H9 (cell line): ENCODE results near the gene LDLRAD4. TPM values are rescaled to one million over a fixed set of nuclear protein-coding genes. Genes with fewer than 3 reads are reported as not detected.

Experiments
- DNase-seq: peaks from one replicate; pipeline ENCODE4 v3.0.0-alpha.2; 2017
- H2AFZ ChIP-seq: one replicate; pipeline ENCODE4 v1.6.1; 2013; ENCODE audit warnings: mild to moderate bottlenecking, low read length, control low read depth, moderate library complexity
- H2AK5ac ChIP-seq: 2 replicates; pipeline ENCODE4 v1.6.1; 2013; ENCODE audit warnings: low read length, control low read depth, mixed read lengths; ENCODE audit not compliant: insufficient read length
- H2BK120ac ChIP-seq: one replicate; pipeline ENCODE4 v1.6.1; 2013; ENCODE audit warnings: low read depth, mild to moderate bottlenecking, low read length, control low read depth, inconsistent platforms; ENCODE audit not compliant: poor library complexity, severe bottlenecking
- H2BK12ac ChIP-seq: 2 replicates; pipeline ENCODE4 v1.6.1; 2013; ENCODE audit warnings: low read length, control low read depth, mixed read lengths, low read depth; ENCODE audit not compliant: insufficient read length
- H2BK15ac ChIP-seq: 2 replicates; pipeline ENCODE4 v1.6.1; 2013; ENCODE audit warnings: low read depth, low read length, control low read depth
- H2BK20ac ChIP-seq: one replicate; pipeline ENCODE4 v1.6.1; 2013; ENCODE audit warnings: low read depth, mild to moderate bottlenecking, low read length, control low read depth, inconsistent platforms; ENCODE audit not compliant: poor library complexity, severe bottlenecking
- H2BK5ac ChIP-seq: 2 replicates; pipeline ENCODE4 v1.6.1; 2013; ENCODE audit warnings: low read length, control low read depth, mixed read lengths; ENCODE audit not compliant: insufficient read length
- H3K14ac ChIP-seq: 2 replicates; pipeline ENCODE4 v1.6.1; 2013; ENCODE audit warnings: low read length, control low read depth; ENCODE audit not compliant: insufficient read depth
- H3K18ac ChIP-seq: 2 replicates; pipeline ENCODE4 v1.6.1; 2013; ENCODE audit warnings: low read depth, mild to moderate bottlenecking, mixed read lengths, low read length, control low read depth; ENCODE audit not compliant: insufficient read length
- H3K23ac ChIP-seq: 2 replicates; pipeline ENCODE4 v1.6.1; 2013; ENCODE audit warnings: low read length, control low read depth, mixed read lengths, low read depth; ENCODE audit not compliant: insufficient read length
- H3K23me2 ChIP-seq: 2 replicates; pipeline ENCODE4 v1.6.1; 2013; ENCODE audit warnings: low read depth, mild to moderate bottlenecking, mixed read lengths, low read length, control low read depth; ENCODE audit not compliant: insufficient read length, poor library complexity, severe bottlenecking
- H3K27ac ChIP-seq: 2 replicates; pipeline ENCODE4 v1.5.1; 2013; ENCODE audit warnings: low read length, control low read depth, mixed read lengths, low read depth; ENCODE audit not compliant: insufficient read length
- H3K27me3 ChIP-seq: 2 replicates; pipeline ENCODE4 v1.6.1; 2013; ENCODE audit warnings: low read length, control low read depth, inconsistent platforms; ENCODE audit not compliant: insufficient read depth
- H3K4ac ChIP-seq: 2 replicates; pipeline ENCODE4 v1.6.1; 2013; ENCODE audit warnings: low read depth, mild to moderate bottlenecking, control low read depth, inconsistent platforms, low read length, moderate library complexity
- H3K4me1 ChIP-seq: 2 replicates; pipeline ENCODE4 v1.6.1; 2013; ENCODE audit warnings: low read length, control low read depth, inconsistent platforms; ENCODE audit not compliant: insufficient read depth
- H3K4me2 ChIP-seq: 2 replicates; pipeline ENCODE4 v1.6.1; 2013; ENCODE audit warnings: low read length, control low read depth, mixed read lengths; ENCODE audit not compliant: insufficient read length, insufficient read depth
- H3K56ac ChIP-seq: 2 replicates; pipeline ENCODE4 v1.6.1; 2013; ENCODE audit warnings: low read depth, mild to moderate bottlenecking, mixed read lengths, low read length, control low read depth; ENCODE audit not compliant: insufficient read length
- H3K79me1 ChIP-seq: 2 replicates; pipeline ENCODE4 v1.6.1; 2013; ENCODE audit warnings: low read depth, mild to moderate bottlenecking, moderate library complexity, low read length, control low read depth, inconsistent platforms; ENCODE audit not compliant: insufficient read depth, poor library complexity, severe bottlenecking
- H3K79me2 ChIP-seq: 2 replicates; pipeline ENCODE4 v1.6.1; 2013; ENCODE audit warnings: low read length, control low read depth, inconsistent platforms; ENCODE audit not compliant: insufficient read depth
- H3K9ac ChIP-seq: 2 replicates; pipeline ENCODE4 v1.6.1; 2013; ENCODE audit warnings: low read length, control low read depth, mixed read lengths; ENCODE audit not compliant: insufficient read length; ENCODE audit errors: extremely low read depth
- H3K9me3 ChIP-seq: one replicate; pipeline ENCODE4 v1.6.1; 2013; ENCODE audit warnings: low read depth, low read length, inconsistent platforms; ENCODE audit not compliant: control insufficient read depth
- H3T11ph ChIP-seq: one replicate; pipeline ENCODE4 v1.6.1; 2013; ENCODE audit warnings: mild to moderate bottlenecking, low read length, control low read depth, inconsistent platforms
- H4K20me1 ChIP-seq: one replicate; pipeline ENCODE4 v1.6.1; 2013; ENCODE audit not compliant: control insufficient read depth, insufficient read length, insufficient read depth
- H4K5ac ChIP-seq: 2 replicates; pipeline ENCODE4 v1.6.1; 2013; ENCODE audit warnings: low read depth, mild to moderate bottlenecking, mixed read lengths, low read length, control low read depth; ENCODE audit not compliant: insufficient read length
- H4K8ac ChIP-seq: replicated peaks from 2 replicates; pipeline ENCODE4 v1.6.1; 2013; ENCODE audit warnings: low read length, control low read depth, mixed read lengths, low read depth; ENCODE audit not compliant: insufficient read length
- H4K91ac ChIP-seq: 2 replicates; pipeline ENCODE4 v1.6.1; 2013; ENCODE audit warnings: low read depth, mild to moderate bottlenecking, moderate library complexity, mixed read lengths, low read length, control low read depth; ENCODE audit not compliant: insufficient read length
- H3K27ac Mint-ChIP-seq, 3 experiments: 2 replicates in 2 of 3; 3 replicates in 1 of 3; pipeline ENCODE4 v1.8.0; 2020 to 2021; ENCODE audit warnings: mixed read lengths in 3 of 3, mild to moderate bottlenecking in 1 of 3, moderate library complexity in 1 of 3
- H3K27me3 Mint-ChIP-seq: 2 replicates; pipeline ENCODE4 v1.8.0; 2021; ENCODE audit warnings: low read depth, mild to moderate bottlenecking, moderate library complexity, mixed read lengths
- H3K36me3 Mint-ChIP-seq, 3 experiments: 2 replicates in 2 of 3; 3 replicates in 1 of 3; pipeline ENCODE4 v1.8.0; 2020 to 2021; ENCODE audit warnings: low read depth in 3 of 3, mixed read lengths in 3 of 3; ENCODE audit not compliant: insufficient read depth in 1 of 3
- H3K4me1 Mint-ChIP-seq, 2 experiments: 2 replicates each; pipeline ENCODE4 v1.8.0; 2020; ENCODE audit warnings: mixed read lengths in 2 of 2
- H3K4me3 Mint-ChIP-seq, 2 experiments: 2 replicates in 1 of 2; 3 replicates in 1 of 2; pipeline ENCODE4 v1.8.0; 2020 to 2021; ENCODE audit warnings: mild to moderate bottlenecking in 2 of 2, mixed read lengths in 2 of 2, moderate library complexity in 1 of 2
- H3K9me3 Mint-ChIP-seq, 2 experiments: 2 replicates in 1 of 2; 3 replicates in 1 of 2; pipeline ENCODE4 v1.8.0; 2020; ENCODE audit warnings: mild to moderate bottlenecking in 2 of 2, mixed read lengths in 2 of 2, moderate library complexity in 1 of 2
- WGBS: extraction: QIAGEN DNeasy Blood & Tissue Kit; methylation state at CpG from one replicate; pipeline ENCODE4 v1.1.7; 2013; ENCODE audit warnings: missing lambda C conversion rate, low lambda C conversion rate, mixed read lengths; ENCODE audit not compliant: insufficient read length; ENCODE audit errors: extremely low coverage; 5-methylcytosine and 5-hydroxymethylcytosine counted together
- total RNA-seq: library from RNA; stranded (reverse); gene quantifications from 2 replicates; pipeline ENCODE4 v1.2.1, GENCODE V29; 2021
- TF ChIP-seq, protein P1 (sequence below): fragments of 200-600 bp; sonication (generic); conservative IDR thresholded peaks from 3 replicates; pipeline ENCODE4 v1.8.0; 2021; ENCODE audit warnings: antibody characterized with exemption, mild to moderate bottlenecking

The LDLRAD4 gene
- total RNA-seq, 1 experiment from 2014 or later = 3.9 TPM

GRCh38 chr18:13369353-13369752, 150.8 kb downstream of the LDLRAD4 start:
- Histone ChIP-seq H4K20me1 (no peaks in the 10 kb centered on the region), H3K27me3 (no peaks in the 10 kb centered on the region), H3K4ac (no peak overlapping the region), H3K14ac (no peak overlapping the region), H3K79me2 (no peaks in the 10 kb centered on the region), H2BK12ac (no peak overlapping the region), H3K9me3 (no peaks in the 10 kb centered on the region), H3K4me2 (no peak overlapping the region), H3K23me2 (no peaks in the 10 kb centered on the region), H3K56ac (no peak overlapping the region), H3K23ac (no peak overlapping the region), H2BK120ac (no peak overlapping the region), H3K79me1 (no peaks in the 10 kb centered on the region), H2AFZ (no peak overlapping the region), H3K4me1 (peaks cover 5% of the 10 kb centered on the region; the same call in 1 of the 2 replicates), H3K27ac (no peak overlapping the region), H3K18ac (no peak overlapping the region), H3T11ph (no peak overlapping the region), H2AK5ac (no peak overlapping the region), H2BK5ac (no peak overlapping the region), H2BK20ac (no peak overlapping the region), H3K9ac (no peak overlapping the region), H4K8ac (no peak overlapping the region), H4K91ac (no peak overlapping the region), H4K5ac (no peak overlapping the region), H2BK15ac (no peak overlapping the region)
- H3K27ac Mint-ChIP-seq = peak overlapping the region in 1 of 3 experiments; percentile 88; a peak in 1 of 7 replicates
- no peak overlapping the region for H3K4me3 Mint-ChIP-seq
- no peaks in the 10 kb centered on the region for H3K9me3 Mint-ChIP-seq
- no CpG with 5 or more reads among the region's 9 CpGs for WGBS
- no peak for DNase-seq
- TF ChIP-seq, protein P1, sequence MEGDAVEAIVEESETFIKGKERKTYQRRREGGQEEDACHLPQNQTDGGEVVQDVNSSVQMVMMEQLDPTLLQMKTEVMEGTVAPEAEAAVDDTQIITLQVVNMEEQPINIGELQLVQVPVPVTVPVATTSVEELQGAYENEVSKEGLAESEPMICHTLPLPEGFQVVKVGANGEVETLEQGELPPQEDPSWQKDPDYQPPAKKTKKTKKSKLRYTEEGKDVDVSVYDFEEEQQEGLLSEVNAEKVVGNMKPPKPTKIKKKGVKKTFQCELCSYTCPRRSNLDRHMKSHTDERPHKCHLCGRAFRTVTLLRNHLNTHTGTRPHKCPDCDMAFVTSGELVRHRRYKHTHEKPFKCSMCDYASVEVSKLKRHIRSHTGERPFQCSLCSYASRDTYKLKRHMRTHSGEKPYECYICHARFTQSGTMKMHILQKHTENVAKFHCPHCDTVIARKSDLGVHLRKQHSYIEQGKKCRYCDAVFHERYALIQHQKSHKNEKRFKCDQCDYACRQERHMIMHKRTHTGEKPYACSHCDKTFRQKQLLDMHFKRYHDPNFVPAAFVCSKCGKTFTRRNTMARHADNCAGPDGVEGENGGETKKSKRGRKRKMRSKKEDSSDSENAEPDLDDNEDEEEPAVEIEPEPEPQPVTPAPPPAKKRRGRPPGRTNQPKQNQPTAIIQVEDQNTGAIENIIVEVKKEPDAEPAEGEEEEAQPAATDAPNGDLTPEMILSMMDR = no peak
- peaks cover 22% of the 10 kb centered on the region for H3K27me3 Mint-ChIP-seq
- peaks cover 20 to 26% of the 10 kb centered on the region in 2 experiments for H3K4me1 Mint-ChIP-seq
- no peaks in the 10 kb centered on the region; a peak in 1 of 7 replicates for H3K36me3 Mint-ChIP-seq
